Mucosa of gallbladder (tissue), 1 donor: ENCODE data around the gene C9orf78. TPM values are rescaled to one million over a fixed set of nuclear protein-coding genes. Genes with fewer than 3 reads are reported as not detected.

Experiments used
- DNase-seq: peaks from one replicate; pipeline ENCODE4 v3.0.0-alpha.2; 2020; ENCODE audit warnings: low spot score
- total RNA-seq: library from RNA; stranded (reverse); gene quantifications from one replicate; pipeline ENCODE4 v1.2.1, GENCODE V29; 2021
- donor health status: DM: no; HTN: no; CAD: no.

Gene C9orf78
- 53.6 TPM for total RNA-seq

- peak; percentile 96 for DNase-seq
These were observed at the start of gene C9orf78, which contains the start of gene USP20 for GRCh38 chr9:129835128-129835859. TSS of gene C9orf78 (minus strand) at chr9:129835275. CDS start at chr9:129835221, 54 bp downstream. TSS of gene USP20 (plus strand) at chr9:129835458. CDS start at chr9:129852556, 17,098 bp downstream.

- peak; percentile 90 for DNase-seq
These were observed 49.3 kb upstream of the C9orf78 start for GRCh38 chr9:129884220-129885017.

GRCh38 chr9:129881547-129882324 is 46.7 kb upstream of the C9orf78 start:
- DNase-seq = no peak

- no peak for DNase-seq
These were observed 45.8 kb upstream of the C9orf78 start for GRCh38 chr9:129880654-129881546.

- DNase-seq = no peak
These were observed 45.0 kb upstream of the C9orf78 start for GRCh38 chr9:129879991-129880653.

GRCh38 chr9:129879103-129879699 is 44.1 kb upstream of the C9orf78 start:
- DNase-seq = no peak

- DNase-seq = no peak
These were observed 43.2 kb upstream of the C9orf78 start for GRCh38 chr9:129878291-129878690.

- no peak for DNase-seq
These were observed 41.7 kb upstream of the C9orf78 start for GRCh38 chr9:129876815-129877214.

- no peak for DNase-seq
These were observed 40.8 kb upstream of the C9orf78 start for GRCh38 chr9:129875687-129876395.

- no peak for DNase-seq
These were observed 40.1 kb upstream of the C9orf78 start for GRCh38 chr9:129875181-129875611.

GRCh38 chr9:129874261-129875101 is 39.4 kb upstream of the C9orf78 start:
- DNase-seq = no peak

GRCh38 chr9:129873563-129874190 is 38.6 kb upstream of the C9orf78 start:
- no peak for DNase-seq

GRCh38 chr9:129871046-129871445 is 36.0 kb upstream of the C9orf78 start:
- no peak for DNase-seq

GRCh38 chr9:129869585-129870501 is 34.8 kb upstream of the C9orf78 start:
- DNase-seq = no peak

- peak; percentile 59 for DNase-seq
These were observed 33.9 kb upstream of the C9orf78 start for GRCh38 chr9:129868872-129869486.
